HepG2 (cell line): ENCODE data around the gene FAM221B. TPM values are rescaled to one million over a fixed set of nuclear protein-coding genes. Genes with fewer than 3 reads are reported as not detected.

ENCODE experiments used
- ATAC-seq: fragments of 200-7000 bp; cut with Tn5 transposase; 3 replicates; pipeline ENCODE4 v1.9.1; 2020; ENCODE audit warnings: mild to moderate bottlenecking, moderate library complexity
- BruUV-seq: library from RNA; stranded (reverse); fragments of 400-500 nt; replicated peaks from 2 replicates; lab custom pipeline; 2021; lab: Mats Ljungman, UMichigan
- CTCF ChIA-PET: fragments of 300-600 bp; formaldehyde crosslinking; extraction: SDS; loops from one replicate; lab custom pipeline; 2021; ENCODE audit warnings: low total read pairs, inconsistent platforms, low intra/inter-chr PET ratio; lab: Yijun Ruan, JAX
- POLR2A ChIA-PET: fragments of 350-600 bp; sonication (Branson Sonifier 250); formaldehyde crosslinking; loops from one replicate; lab custom pipeline; 2020; ENCODE audit warnings: antibody characterized with exemption, inconsistent platforms; lab: Yijun Ruan, JAX
- DNase-seq: peaks from one replicate; pipeline ENCODE4 v3.0.0-alpha.2; 2015; ENCODE audit warnings: low spot score
- FAIRE-seq: peaks from 3 replicates; lab custom pipeline; 2011; peaks lifted over from hg19 to GRCh38; lab: Jason Lieb, UNC
- H2AFZ ChIP-seq: one replicate; pipeline ENCODE4 v1.6.1; 2011; ENCODE audit warnings: low read length, inconsistent platforms
- H3K27ac ChIP-seq: fragments of 300-600 bp; 3 replicates; pipeline ENCODE4 v1.8.0; 2011; ENCODE audit warnings: mixed run types, mild to moderate bottlenecking, mixed read lengths, low read length, inconsistent platforms; ENCODE audit not compliant: insufficient read depth; ENCODE audit errors: extremely low read length
- H3K27me3 ChIP-seq, 2 experiments: fragments of 200-600 bp in 1 of 2; 2 replicates in 1 of 2; 3 replicates in 1 of 2; pipeline versions ENCODE4 v1.6.0 to v1.8.0; 2011; ENCODE audit warnings: low read length in 2 of 2, mild to moderate bottlenecking in 2 of 2, moderate library complexity in 2 of 2, inconsistent platforms in 1 of 2; ENCODE audit not compliant: insufficient read depth in 2 of 2, control insufficient read depth in 1 of 2
- H3K36me3 ChIP-seq, 2 experiments: fragments of 200-600 bp in 1 of 2; replicated peaks in 1 of 2; 2 replicates in 1 of 2; 3 replicates in 1 of 2; pipeline versions ENCODE4 v1.5.1 to v1.8.0; 2011; ENCODE audit warnings: low read length in 2 of 2, inconsistent platforms in 1 of 2; ENCODE audit not compliant: insufficient read depth in 2 of 2, control insufficient read depth in 1 of 2
- H3K4me1 ChIP-seq: 2 replicates; pipeline ENCODE4 v1.5.1; 2012; ENCODE audit warnings: low read length, inconsistent platforms; ENCODE audit not compliant: insufficient read depth
- H3K4me2 ChIP-seq: 2 replicates; pipeline ENCODE4 v1.6.0; 2011; ENCODE audit warnings: low read depth, low read length, inconsistent platforms
- H3K4me3 ChIP-seq, 3 experiments: fragments of 200-600 bp in 1 of 3; sonication (generic), shearing (Covaris generic) in 1 of 3; replicated peaks in 1 of 3; 2 replicates each; pipeline ENCODE4 v1.5.1; 2011 to 2016; ENCODE audit warnings: low read length in 3 of 3, inconsistent platforms in 2 of 3, low read depth in 2 of 3, mild to moderate bottlenecking in 2 of 3, control low read depth in 1 of 3, mixed read lengths in 1 of 3; ENCODE audit not compliant: insufficient read depth in 1 of 3
- H3K79me2 ChIP-seq: one replicate; pipeline ENCODE4 v1.6.1; 2011; ENCODE audit warnings: low read length, inconsistent platforms; ENCODE audit not compliant: insufficient read depth
- H3K9ac ChIP-seq: 2 replicates; pipeline ENCODE4 v1.6.0; 2011; ENCODE audit warnings: mild to moderate bottlenecking, low read depth, low read length, inconsistent platforms; ENCODE audit not compliant: insufficient read depth
- H3K9me3 ChIP-seq: 2 replicates; pipeline ENCODE4 v1.5.1; 2012; ENCODE audit warnings: mild to moderate bottlenecking, low read length
- H4K20me1 ChIP-seq: 2 replicates; pipeline ENCODE4 v1.6.0; 2011; ENCODE audit warnings: inconsistent platforms, mild to moderate bottlenecking, low read length, moderate library complexity; ENCODE audit not compliant: insufficient read depth
- ADNP ChIP-seq: sonication (generic); formaldehyde crosslinking; IDR thresholded peaks from 2 replicates; pipeline ENCODE4 v1.4.0; 2020; ENCODE audit warnings: missing genetic modification reagents
- HES4 ChIP-seq: sonication (generic); formaldehyde crosslinking; IDR thresholded peaks from 2 replicates; pipeline ENCODE4 v1.9.0; 2021; ENCODE audit warnings: mild to moderate bottlenecking, missing genetic modification reagents, borderline replicate concordance
- HMG20B ChIP-seq: conservative IDR thresholded peaks from 2 replicates; pipeline ENCODE4 v1.6.1; 2016; ENCODE audit warnings: missing genetic modification reagents, missing compliant biosample characterization
- JDP2 ChIP-seq: sonication (generic); formaldehyde crosslinking; IDR thresholded peaks from 2 replicates; pipeline ENCODE4 v1.8.1; 2022; ENCODE audit warnings: missing genetic modification reagents, borderline replicate concordance
- MED13 ChIP-seq: sonication (generic); formaldehyde crosslinking; IDR thresholded peaks from 2 replicates; pipeline ENCODE4 v1.5.0; 2020; ENCODE audit warnings: missing genetic modification reagents
- SAFB2 ChIP-seq: sonication (generic); formaldehyde crosslinking; IDR thresholded peaks from 2 replicates; pipeline ENCODE4 v1.5.1; 2020; ENCODE audit warnings: missing genetic modification reagents, low read depth, mild to moderate bottlenecking, borderline replicate concordance
- STAG1 ChIP-seq: sonication (generic); formaldehyde crosslinking; IDR thresholded peaks from 2 replicates; pipeline ENCODE4 v1.4.0; 2020; ENCODE audit warnings: missing genetic modification reagents
- TBX2 ChIP-seq: sonication (generic); formaldehyde crosslinking; IDR thresholded peaks from 2 replicates; pipeline ENCODE4 v1.5.0; 2020; ENCODE audit warnings: missing genetic modification reagents, mild to moderate bottlenecking, borderline replicate concordance
- ZC3H4 ChIP-seq: sonication (generic); formaldehyde crosslinking; IDR thresholded peaks from 2 replicates; pipeline ENCODE4 v1.4.0; 2020; ENCODE audit warnings: missing genetic modification reagents, borderline replicate concordance
- ZNF333 ChIP-seq: sonication (generic); formaldehyde crosslinking; IDR thresholded peaks from 2 replicates; pipeline ENCODE4 v1.4.0; 2020; ENCODE audit warnings: mild to moderate bottlenecking, missing genetic modification reagents, borderline replicate concordance
- ZNF432 ChIP-seq: sonication (generic); formaldehyde crosslinking; IDR thresholded peaks from 2 replicates; pipeline ENCODE4 v1.5.0; 2020; ENCODE audit warnings: missing genetic modification reagents, mild to moderate bottlenecking, borderline replicate concordance
- ZNF878 ChIP-seq: sonication (generic); formaldehyde crosslinking; IDR thresholded peaks from 2 replicates; pipeline ENCODE4 v1.8.1; 2023; ENCODE audit warnings: mild to moderate bottlenecking, missing genetic modification reagents, moderate library complexity
- ZZZ3 ChIP-seq: sonication (generic); formaldehyde crosslinking; IDR thresholded peaks from 2 replicates; pipeline ENCODE4 v1.4.0; 2020; ENCODE audit warnings: missing genetic modification reagents, mild to moderate bottlenecking, borderline replicate concordance
- WGBS: methylation state at CpG from one replicate; pipeline ENCODE4 v1.1.6; 2017; ENCODE audit warnings: low lambda C conversion rate; 5-methylcytosine and 5-hydroxymethylcytosine counted together
- in situ Hi-C: cut with HindIII; loops from 2 replicates; pipeline ENCODE4 v1.10.0; 2017; ENCODE audit warnings: low pct_unique_long_range_greater_than_20kb; ENCODE audit not compliant: extremely low pct_ligation_motif_present
- intact Hi-C: fragments of 100-400 bp; cut with micrococcal nuclease; formaldehyde crosslinking; loops from one replicate; pipeline ENCODE4 v1.10.0; 2022; ENCODE audit not compliant: unreplicated experiment
- polyA plus RNA-seq, 8 experiments: library from polyadenylated mRNA; depleted of rRNA in 3 of 8; stranded (reverse) in 7 of 8; unstranded in 1 of 8; fragments of >200 nt; fragmentation: Illumina TruSeq in 4 of 8; extraction: Trizol in 4 of 8; gene quantifications; 2 replicates each; pipeline versions ENCODE4 v1.2.1 to v1.2.3, GENCODE V29; 2011 to 2016; ENCODE audit warnings: low read depth in 4 of 8, missing spikeins in 1 of 8, mixed read lengths in 1 of 8; ENCODE audit not compliant: insufficient read depth in 1 of 8
- total RNA-seq, 5 experiments: library from RNA; depleted of rRNA; stranded (reverse); fragments of >200 nt; fragmentation: Illumina TruSeq; extraction: Trizol; gene quantifications; 2 replicates each; pipeline ENCODE4 v1.2.3, GENCODE V29; 2016; ENCODE audit warnings: low read depth in 1 of 5
- TF ChIP-seq, protein P1 (sequence below): sonication (generic); formaldehyde crosslinking; IDR thresholded peaks from 2 replicates; pipeline ENCODE4 v1.4.0; 2020; ENCODE audit warnings: missing genetic modification reagents, low read depth, mild to moderate bottlenecking, borderline replicate concordance
- TF ChIP-seq, protein P2 (sequence below): sonication (generic); formaldehyde crosslinking; IDR thresholded peaks from 2 replicates; pipeline ENCODE4 v1.4.0; 2020; ENCODE audit warnings: missing genetic modification reagents, borderline replicate concordance
- TF ChIP-seq, protein P3 (sequence below): sonication (generic); formaldehyde crosslinking; IDR thresholded peaks from 2 replicates; pipeline ENCODE4 v1.4.0; 2020; ENCODE audit warnings: missing genetic modification reagents, borderline replicate concordance
- TF ChIP-seq, protein P4 (sequence below): sonication (generic); formaldehyde crosslinking; IDR thresholded peaks from 2 replicates; pipeline ENCODE4 v1.5.1; 2020; ENCODE audit warnings: missing genetic modification reagents, mild to moderate bottlenecking, borderline replicate concordance
- TF ChIP-seq, protein P5 (sequence below): IDR thresholded peaks from 2 replicates; pipeline ENCODE4 v1.6.1; 2016; ENCODE audit warnings: mild to moderate bottlenecking, missing biosample characterization, missing genetic modification reagents

FAM221B gene
- total and polyA plus RNA-seq, 2 of the 13 experiments (the other 11 are each of a cell fraction or from before 2014, with no cell fraction given), result not detected

DNA sequence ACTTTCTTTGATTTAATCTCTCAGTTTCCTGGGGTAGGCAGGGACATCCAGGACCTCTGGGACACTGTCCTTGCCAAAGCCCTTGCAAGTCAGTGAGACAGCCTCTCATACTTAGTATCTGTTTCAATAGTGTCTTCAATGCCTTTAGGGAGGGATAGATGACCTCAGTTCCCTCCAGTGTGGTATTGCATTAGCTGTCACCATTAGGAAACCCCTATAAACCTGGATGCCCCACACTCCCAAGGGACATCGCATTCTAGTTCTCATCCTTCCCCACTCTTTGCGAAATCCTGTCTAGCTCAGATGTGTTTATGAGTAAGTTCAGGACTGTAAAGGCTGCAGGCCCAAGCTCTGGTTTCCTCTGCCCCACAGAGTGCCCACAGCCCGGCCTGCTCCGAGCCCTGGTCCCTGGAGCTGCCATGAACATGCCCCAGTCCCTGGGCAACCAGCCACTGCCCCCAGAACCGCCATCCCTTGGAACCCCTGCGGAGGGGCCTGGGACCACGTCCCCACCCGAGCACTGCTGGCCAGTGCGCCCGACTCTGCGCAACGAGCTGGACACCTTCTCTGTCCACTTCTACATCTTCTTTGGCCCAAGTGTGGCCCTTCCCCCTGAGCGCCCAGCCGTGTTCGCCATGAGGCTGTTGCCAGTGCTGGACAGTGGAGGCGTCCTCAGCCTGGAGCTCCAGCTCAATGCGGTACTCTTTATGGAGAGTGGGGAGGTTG is 13.7 kb upstream of the FAM221B start:
- H3K9me3 ChIP-seq, result no peaks in the 10 kb centered on the region
- BruUV-seq, result no TSS peak
- H3K79me2 ChIP-seq, result no peaks in the 10 kb centered on the region
- ATAC-seq (no peak), FAIRE-seq (no peak), DNase-seq (no peak)
- POLR2A ChIA-PET, result no interaction called here
- WGBS, result 90% methylated on average over 13 of the region's 17 CpGs
- H3K9ac ChIP-seq, result no peak overlapping the region
- H4K20me1 ChIP-seq, result no peaks in the 10 kb centered on the region
- peaks cover 6% of the 10 kb centered on the region; the same call in 1 of the 2 replicates for H3K4me1 ChIP-seq
- no peak overlapping the region for H2AFZ ChIP-seq
- H3K4me2 ChIP-seq, result no peak overlapping the region
- no peak overlapping the region for H3K4me3 ChIP-seq
- TF ChIP-seq STAG1 (CRISPR knock-in tag) (no peak), ZNF878 (CRISPR knock-in tag) (no peak), ZNF333 (CRISPR knock-in tag) (no peak), ZNF432 (CRISPR knock-in tag) (no peak), ZZZ3 (CRISPR knock-in tag) (no peak), HES4 (CRISPR knock-in tag) (no peak), SAFB2 (CRISPR knock-in tag) (no peak), HMG20B (CRISPR knock-in tag) (no peak), TBX2 (CRISPR knock-in tag) (no peak), MED13 (CRISPR knock-in tag) (no peak), ZC3H4 (no peak), ADNP (no peak), JDP2 (CRISPR knock-in tag) (no peak)
- TF ChIP-seq, protein P1, sequence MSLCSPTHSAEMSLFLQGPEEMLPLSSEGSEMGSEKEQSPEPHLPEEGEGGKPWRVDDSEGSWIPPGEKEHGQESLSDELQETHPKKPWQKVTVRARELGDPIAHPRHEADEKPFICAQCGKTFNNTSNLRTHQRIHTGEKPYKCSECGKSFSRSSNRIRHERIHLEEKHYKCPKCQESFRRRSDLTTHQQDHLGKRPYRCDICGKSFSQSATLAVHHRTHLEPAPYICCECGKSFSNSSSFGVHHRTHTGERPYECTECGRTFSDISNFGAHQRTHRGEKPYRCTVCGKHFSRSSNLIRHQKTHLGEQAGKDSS (CRISPR knock-in tag), result no peak
- TF ChIP-seq, protein P2, sequence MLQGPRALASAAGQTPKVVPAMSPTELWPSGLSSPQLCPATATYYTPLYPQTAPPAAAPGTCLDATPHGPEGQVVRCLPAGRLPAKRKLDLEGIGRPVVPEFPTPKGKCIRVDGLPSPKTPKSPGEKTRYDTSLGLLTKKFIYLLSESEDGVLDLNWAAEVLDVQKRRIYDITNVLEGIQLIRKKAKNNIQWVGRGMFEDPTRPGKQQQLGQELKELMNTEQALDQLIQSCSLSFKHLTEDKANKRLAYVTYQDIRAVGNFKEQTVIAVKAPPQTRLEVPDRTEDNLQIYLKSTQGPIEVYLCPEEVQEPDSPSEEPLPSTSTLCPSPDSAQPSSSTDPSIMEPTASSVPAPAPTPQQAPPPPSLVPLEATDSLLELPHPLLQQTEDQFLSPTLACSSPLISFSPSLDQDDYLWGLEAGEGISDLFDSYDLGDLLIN (CRISPR knock-in tag), result no peak
- TF ChIP-seq, protein P3, sequence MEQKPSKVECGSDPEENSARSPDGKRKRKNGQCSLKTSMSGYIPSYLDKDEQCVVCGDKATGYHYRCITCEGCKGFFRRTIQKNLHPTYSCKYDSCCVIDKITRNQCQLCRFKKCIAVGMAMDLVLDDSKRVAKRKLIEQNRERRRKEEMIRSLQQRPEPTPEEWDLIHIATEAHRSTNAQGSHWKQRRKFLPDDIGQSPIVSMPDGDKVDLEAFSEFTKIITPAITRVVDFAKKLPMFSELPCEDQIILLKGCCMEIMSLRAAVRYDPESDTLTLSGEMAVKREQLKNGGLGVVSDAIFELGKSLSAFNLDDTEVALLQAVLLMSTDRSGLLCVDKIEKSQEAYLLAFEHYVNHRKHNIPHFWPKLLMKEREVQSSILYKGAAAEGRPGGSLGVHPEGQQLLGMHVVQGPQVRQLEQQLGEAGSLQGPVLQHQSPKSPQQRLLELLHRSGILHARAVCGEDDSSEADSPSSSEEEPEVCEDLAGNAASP (CRISPR knock-in tag), result no peak
- TF ChIP-seq, protein P4, sequence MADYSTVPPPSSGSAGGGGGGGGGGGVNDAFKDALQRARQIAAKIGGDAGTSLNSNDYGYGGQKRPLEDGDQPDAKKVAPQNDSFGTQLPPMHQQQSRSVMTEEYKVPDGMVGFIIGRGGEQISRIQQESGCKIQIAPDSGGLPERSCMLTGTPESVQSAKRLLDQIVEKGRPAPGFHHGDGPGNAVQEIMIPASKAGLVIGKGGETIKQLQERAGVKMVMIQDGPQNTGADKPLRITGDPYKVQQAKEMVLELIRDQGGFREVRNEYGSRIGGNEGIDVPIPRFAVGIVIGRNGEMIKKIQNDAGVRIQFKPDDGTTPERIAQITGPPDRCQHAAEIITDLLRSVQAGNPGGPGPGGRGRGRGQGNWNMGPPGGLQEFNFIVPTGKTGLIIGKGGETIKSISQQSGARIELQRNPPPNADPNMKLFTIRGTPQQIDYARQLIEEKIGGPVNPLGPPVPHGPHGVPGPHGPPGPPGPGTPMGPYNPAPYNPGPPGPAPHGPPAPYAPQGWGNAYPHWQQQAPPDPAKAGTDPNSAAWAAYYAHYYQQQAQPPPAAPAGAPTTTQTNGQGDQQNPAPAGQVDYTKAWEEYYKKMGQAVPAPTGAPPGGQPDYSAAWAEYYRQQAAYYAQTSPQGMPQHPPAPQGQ (CRISPR knock-in tag), result no peak
- TF ChIP-seq, protein P5, sequence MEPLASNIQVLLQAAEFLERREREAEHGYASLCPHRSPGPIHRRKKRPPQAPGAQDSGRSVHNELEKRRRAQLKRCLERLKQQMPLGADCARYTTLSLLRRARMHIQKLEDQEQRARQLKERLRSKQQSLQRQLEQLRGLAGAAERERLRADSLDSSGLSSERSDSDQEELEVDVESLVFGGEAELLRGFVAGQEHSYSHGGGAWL, result no peak
- intact Hi-C loops, result no loop called here
- H3K36me3 ChIP-seq, result no peaks in the 10 kb centered on the region
- in situ Hi-C loops, result no loop called here
- no peaks in the 10 kb centered on the region; a peak in 1 of 5 replicates for H3K27me3 ChIP-seq
- CTCF ChIA-PET, result no interaction called here
- no peak overlapping the region for H3K27ac ChIP-seq
